Heart left ventricle (tissue), 16 donors: ENCODE measurements around the gene WDR70. TPM values are rescaled to one million over a fixed set of nuclear protein-coding genes. Genes with fewer than 3 reads are reported as not detected.

Source experiments
- ATAC-seq, 4 donors: fragments of 200-7000 bp; cut with Tn5 transposase; one replicate each; pipeline ENCODE4 v1.9.1; 2020 to 2022; ENCODE audit warnings: moderate library complexity in 4 of 4, mild to moderate bottlenecking in 3 of 4, moderate number of reproducible peaks in 1 of 4
- DNase-seq, 5 donors: peaks; one replicate each; pipeline ENCODE4 v3.0.0-alpha.2; 2020
- H3K27ac ChIP-seq, 12 donors: fragments of 200-600 bp; sonication (generic) in 4 of 12; one replicate each; pipeline versions ENCODE4 v1.5.0 to v1.8.0; 2016 to 2022; ENCODE audit warnings: mild to moderate bottlenecking in 2 of 12
- H3K27me3 ChIP-seq, 9 donors: fragments of 200-600 bp; sonication (generic) in 2 of 9; one replicate each; pipeline versions ENCODE4 v1.5.1 to v1.8.0; 2016 to 2022; ENCODE audit warnings: mild to moderate bottlenecking in 3 of 9
- H3K36me3 ChIP-seq, 9 donors: fragments of 200-600 bp; sonication (generic) in 2 of 9; one replicate each; pipeline versions ENCODE4 v1.5.0 to v1.8.0; 2018 to 2022; ENCODE audit warnings: mild to moderate bottlenecking in 2 of 9
- H3K4me1 ChIP-seq, 12 donors: fragments of 200-600 bp; sonication (generic) in 4 of 12; one replicate each; pipeline versions ENCODE4 v1.5.0 to v1.8.0; 2016 to 2022; ENCODE audit warnings: mild to moderate bottlenecking in 3 of 12
- H3K4me3 ChIP-seq, 12 donors: fragments of 200-600 bp; sonication (generic) in 4 of 12; one replicate each; pipeline versions ENCODE4 v1.5.0 to v1.8.0; 2017 to 2022; ENCODE audit warnings: mild to moderate bottlenecking in 9 of 12, moderate library complexity in 4 of 12
- H3K9me3 ChIP-seq, 12 donors: fragments of 200-600 bp; sonication (generic) in 4 of 12; one replicate each; pipeline versions ENCODE4 v1.5.0 to v1.8.0; 2016 to 2022; ENCODE audit warnings: mild to moderate bottlenecking in 1 of 12
- CTCF ChIP-seq, 12 donors: fragments of 200-600 bp; sonication (generic) in 4 of 12; IDR thresholded peaks; one replicate each; pipeline versions ENCODE4 v1.5.0 to v1.8.0; 2018 to 2022; ENCODE audit warnings: antibody characterized with exemption in 12 of 12, mild to moderate bottlenecking in 5 of 12
- POLR2A ChIP-seq, 2 donors: fragments of 450-650 bp; IDR thresholded peaks; one replicate each; pipeline ENCODE4 v1.6.1; 2017; ENCODE audit warnings: antibody characterized with exemption in 2 of 2, mild to moderate bottlenecking in 2 of 2, moderate library complexity in 2 of 2
- WGBS, 4 donors: extraction: QIAGEN DNeasy Blood & Tissue Kit in 2 of 4; methylation state at CpG; one replicate each; pipeline versions ENCODE4 v1.1.5 to v1.1.7; 2013 to 2018; 5-methylcytosine and 5-hydroxymethylcytosine counted together
- intact Hi-C, 10 donors: fragments of 100-400 bp; cut with DNase I; formaldehyde crosslinking; loops; one replicate each; pipeline versions ENCODE4 v1.11.1 to v1.14.2; 2022
- polyA plus RNA-seq, 2 donors: library from polyadenylated mRNA; stranded (reverse); fragments of 200-250 nt; gene quantifications; one replicate each; pipeline ENCODE4 v1.2.3, GENCODE V29; 2013
- total RNA-seq, 9 donors: library from RNA; depleted of rRNA in 2 of 9; stranded (reverse); fragments of >200 nt in 2 of 9; fragmentation: NEBNext Ultra II Directional in 3 of 9; extraction: Animal tissue kit (Norgen Biotek cat#: 25700) in 3 of 9; gene quantifications; one replicate each; pipeline versions ENCODE4 v1.1.0 to v1.2.4, GENCODE V29; 2016 to 2023
- donor health status: ischemic (EF 13 %, LVEDD 7.1; RV severe dilation, severe dysfunction).
- donor health status: healthy with polysubstance abuse.
- donor health status: DM: no; HTN: yes; CAD: no.
- donor health status: DM: no; HTN: no; CAD: no.
- donor health status: ischemic (EF 25% LVEDD 6.9; RV normal size, moderate dysfunction).
- donor health status: ischemic (EF 25% LVEDD 5.7; RV mildly dilated, moderate dysfunction).
- donor health status: healthy.
- donor health status: DM: yes; HTN: yes; CAD: no.
- donor health status: ischemic (EF 35%, LVEDD 5.7; RV mildly dilated, moderate dysfunction).
- donor health status: nonischemic (EF 11% LVEDD 7.7; RV severe dilation, severe dysfunction).
- donor health status: DM: yes; HTN: yes; CAD: no.
- donor health status: PGD.
- donor health status: ischemic (EF 29% LVEDD 5.4; RV normal size, mild dysfunction).
- donor health status: nonischemic (EF 23%, LVEDD 6.1; RV moderate dilation, normal function).

Gene WDR70
- total and polyA plus RNA-seq, 11 donors, result 6.0 to 31.3 (median 13.6) TPM

- H3K4me1 ChIP-seq, result peaks cover 0 to 23% (median 14%) of the 10 kb centered on the region in 12 donors
- H3K9me3 ChIP-seq, result no peaks in the 10 kb centered on the region
- ATAC-seq (no peak), DNase-seq (no peak)
- TF ChIP-seq POLR2A (IDR thresholded peaks at IDR 0.05) (no peak), CTCF (IDR thresholded peaks at IDR 0.05) (no peak)
- no peaks in the 10 kb centered on the region for H3K36me3 ChIP-seq
- intact Hi-C loops, result no loop called here
- H3K4me3 ChIP-seq, result no peak overlapping the region
- WGBS, 4 donors, result 83 to 89% (median 84%) methylated on average over 2 of the region's 2 CpGs
- H3K27ac ChIP-seq, result no peak overlapping the region
- H3K27me3 ChIP-seq, result no peaks in the 10 kb centered on the region
These were observed 282.8 kb downstream of the WDR70 start for GRCh38 chr5:37661951-37662350.

DNA sequence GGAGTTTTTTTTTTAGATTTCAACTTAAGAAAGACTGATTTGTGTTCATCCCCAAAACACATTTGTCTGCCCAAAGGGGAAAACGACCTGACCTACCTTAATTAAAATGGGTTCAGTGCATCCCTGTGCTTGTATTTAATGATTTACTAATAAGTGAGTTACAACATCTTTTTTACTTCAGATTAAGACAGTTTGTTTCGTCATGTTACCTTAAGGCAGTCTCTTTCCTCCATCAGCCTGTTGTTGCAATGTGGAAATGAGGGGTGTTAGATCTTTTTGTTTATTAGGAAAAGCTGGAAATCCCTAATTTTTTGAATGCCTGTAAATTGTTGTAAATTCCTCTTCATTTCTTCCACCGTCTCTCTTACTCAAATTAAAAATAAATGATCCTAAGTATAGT, 283.2 kb downstream of the WDR70 start:
- 88 to 91% (median 90%) methylated on average over 3 of the region's 3 CpGs for WGBS, 4 donors
- peaks cover 0 to 23% (median 14%) of the 10 kb centered on the region in 12 donors for H3K4me1 ChIP-seq
- no peaks in the 10 kb centered on the region for H3K27me3 ChIP-seq
- H3K36me3 ChIP-seq, result no peaks in the 10 kb centered on the region
- no peak for TF ChIP-seq POLR2A (IDR thresholded peaks at IDR 0.05)
- TF ChIP-seq CTCF (IDR thresholded peaks at IDR 0.05), result no peak
- H3K4me3 ChIP-seq, result no peak overlapping the region
- ATAC-seq, result no peak
- no peaks in the 10 kb centered on the region for H3K9me3 ChIP-seq
- no peak overlapping the region for H3K27ac ChIP-seq
- no peak for DNase-seq
- intact Hi-C loops, result no loop called here

- Histone ChIP-seq H3K27ac (no peak overlapping the region), H3K27me3 (no peaks in the 10 kb centered on the region), H3K9me3 (no peaks in the 10 kb centered on the region), H3K36me3 (no peaks in the 10 kb centered on the region), H3K4me1 (peaks cover 0 to 22% (median 13%) of the 10 kb centered on the region in 12 donors), H3K4me3 (no peak overlapping the region)
- no peak for DNase-seq
- WGBS, 4 donors, result 80 to 92% (median 87%) methylated on average over 5 of the region's 5 CpGs
- intact Hi-C loops, result no loop called here
- TF ChIP-seq POLR2A (IDR thresholded peaks at IDR 0.05) (no peak), CTCF (IDR thresholded peaks at IDR 0.05) (no peak)
- no peak for ATAC-seq
These were observed 283.8 kb downstream of the WDR70 start for GRCh38 chr5:37662789-37663485.

- H3K27ac ChIP-seq, result no peak overlapping the region
- ATAC-seq (no peak), DNase-seq (no peak)
- H3K4me3 ChIP-seq, result no peak overlapping the region
- no peak for TF ChIP-seq CTCF (IDR thresholded peaks at IDR 0.05)
- TF ChIP-seq POLR2A (IDR thresholded peaks at IDR 0.05), result no peak
- 84 to 87% (median 85%) methylated on average over 5 of the region's 5 CpGs for WGBS, 4 donors
- intact Hi-C loops, result no loop called here
- no peaks in the 10 kb centered on the region for H3K36me3 ChIP-seq
- no peaks in the 10 kb centered on the region for H3K9me3 ChIP-seq
- no peaks in the 10 kb centered on the region for H3K27me3 ChIP-seq
- H3K4me1 ChIP-seq, result peaks cover 0 to 26% (median 14%) of the 10 kb centered on the region in 12 donors
These were observed 284.4 kb downstream of the WDR70 start for GRCh38 chr5:37663538-37663937.
